ENCODE measurements around the gene TMEM134. TPM values are rescaled to one million over a fixed set of nuclear protein-coding genes. Genes with fewer than 3 reads are reported as not detected.

The TMEM134 gene
- total RNA-seq, 1 donor, result 30.4 TPM

- DNase-seq (ENCODE audit: low read depth in 2 of 3, low spot score in 2 of 3), result no peak
These were observed 5.2 kb downstream of the TMEM134 start for GRCh38 chr11:67463680-67464410.

- no peak for DNase-seq (ENCODE audit: low read depth in 2 of 3, low spot score in 2 of 3)
These were observed 5.9 kb downstream of the TMEM134 start for GRCh38 chr11:67463186-67463585.

- DNase-seq (ENCODE audit: low read depth in 2 of 3, low spot score in 2 of 3), result no peak
These were observed 10.8 kb downstream of the TMEM134 start for GRCh38 chr11:67458266-67458665.

GRCh38 chr11:67457453-67457852, 11.6 kb downstream of the TMEM134 start:
- DNase-seq (ENCODE audit: low read depth in 2 of 3, low spot score in 2 of 3), result no peak

GRCh38 chr11:67456068-67456705, 12.9 kb downstream of the TMEM134 start:
- DNase-seq (ENCODE audit: low read depth in 2 of 3, low spot score in 2 of 3), result no peak

GRCh38 chr11:67455054-67455453, 14.0 kb downstream of the TMEM134 start, which contains the start of gene CABP4:
Gene CABP4, plus strand, starts transcription at chr11:67455354. Its CDS starts 70 bp downstream, at chr11:67455424.
- no peak for DNase-seq (ENCODE audit: low read depth in 2 of 3, low spot score in 2 of 3)

GRCh38 chr11:67453816-67454732, 15.0 kb downstream of the TMEM134 start:
- DNase-seq (ENCODE audit: low read depth in 2 of 3, low spot score in 2 of 3), result no peak

GRCh38 chr11:67452141-67452952, 16.7 kb downstream of the TMEM134 start, which contains the start of gene GPR152:
Gene GPR152, minus strand, starts transcription at chr11:67452729. Its CDS starts 5 bp downstream, at chr11:67452724.
- no peak for DNase-seq (ENCODE audit: low read depth in 2 of 3, low spot score in 2 of 3)

- no peak for DNase-seq (ENCODE audit: low read depth in 2 of 3, low spot score in 2 of 3)
These were observed 17.4 kb downstream of the TMEM134 start for GRCh38 chr11:67451658-67451976.

GRCh38 chr11:67450796-67451657, 18.0 kb downstream of the TMEM134 start:
- DNase-seq (ENCODE audit: low read depth in 2 of 3, low spot score in 2 of 3), result no peak

- DNase-seq (ENCODE audit: low read depth in 2 of 3, low spot score in 2 of 3), result no peak
These were observed 19.8 kb downstream of the TMEM134 start for GRCh38 chr11:67449116-67449844.

- no peak for DNase-seq (ENCODE audit: low read depth in 2 of 3, low spot score in 2 of 3)
These were observed 20.8 kb downstream of the TMEM134 start for GRCh38 chr11:67448220-67448609.

GRCh38 chr11:67445515-67445914, 23.5 kb downstream of the TMEM134 start:
- DNase-seq (ENCODE audit: low read depth in 2 of 3, low spot score in 2 of 3), result no peak

GRCh38 chr11:67442504-67443404, 26.3 kb downstream of the TMEM134 start:
- no peak for DNase-seq (ENCODE audit: low read depth in 2 of 3, low spot score in 2 of 3)

- DNase-seq (ENCODE audit: low read depth in 2 of 3, low spot score in 2 of 3), result no peak
These were observed 27.2 kb downstream of the TMEM134 start for GRCh38 chr11:67441731-67442351.

- DNase-seq (ENCODE audit: low read depth in 2 of 3, low spot score in 2 of 3), result no peak
These were observed 27.9 kb downstream of the TMEM134 start for GRCh38 chr11:67441098-67441563.
